ENCODE data around the gene COL15A1.

GRCh38 chr9:98958271-98958984 lies 14.7 kb downstream of the COL15A1 start:
- TF ChIP-seq POLR2AphosphoS5 (IDR thresholded peaks at IDR 0.05; ENCODE audit: low read depth, low read length) (no peak), CTCF (IDR thresholded peaks at IDR 0.05) (no peak), REST (IDR thresholded peaks at IDR 0.05; ENCODE audit: insufficient read depth in 1 of 2, low read depth in 2 of 2, low read length in 1 of 2) (no peak)

Data from Panc1 (cell line).